ENCODE measurements around the gene NACC1.

- no peak for TF ChIP-seq CTCF (conservative IDR thresholded peaks at IDR 0.05)
- TF ChIP-seq EZH2 (IDR thresholded peaks at IDR 0.05; ENCODE audit: low read depth): no peak
Observed at GRCh38 chr19:13087295-13087694, 30.8 kb upstream of the NACC1 start.
